ENCODE measurements around the gene BAIAP2.

DNA sequence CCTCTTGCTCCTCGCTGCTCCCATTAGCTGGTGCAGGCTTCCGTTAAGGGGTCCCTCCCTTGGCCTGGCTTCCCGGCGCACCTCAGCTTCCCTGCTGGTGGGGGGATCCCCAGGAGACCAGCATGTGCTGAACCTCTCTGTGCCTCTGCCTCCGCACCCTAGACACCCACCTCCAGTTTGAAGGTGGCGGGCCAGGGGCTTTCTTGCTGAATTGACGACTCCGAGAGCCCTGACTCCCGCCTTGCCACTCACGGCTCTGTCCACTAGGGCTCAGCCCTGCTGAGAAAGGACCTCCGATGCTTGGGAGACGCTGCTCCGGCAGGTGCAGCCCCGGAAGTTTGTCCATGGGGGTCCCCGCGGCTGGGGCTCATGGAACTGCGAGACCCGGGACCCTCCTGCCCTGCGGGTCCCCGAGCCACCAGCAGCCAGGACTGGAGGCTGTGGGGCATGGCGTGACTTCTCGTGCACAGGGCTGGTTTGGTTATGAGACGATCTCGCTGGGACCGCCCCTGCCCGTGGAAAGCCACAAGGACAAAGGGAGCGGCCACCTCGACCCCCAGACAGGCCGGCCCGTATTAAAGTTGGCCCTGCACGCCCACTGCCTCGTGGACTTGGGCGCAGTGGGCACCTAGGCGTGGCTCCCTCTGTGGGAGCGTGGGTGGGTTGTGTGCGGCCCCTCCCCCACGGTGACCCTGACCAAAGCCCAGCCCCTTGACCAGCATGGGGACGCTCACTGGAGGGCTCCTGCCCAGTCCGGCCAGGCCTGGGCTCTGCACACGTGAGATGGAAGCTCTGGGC is 35.2 kb upstream of the BAIAP2 start:
- TF ChIP-seq POLR2AphosphoS5 (IDR thresholded peaks at IDR 0.05): no peak
- no peak for TF ChIP-seq POLR2A (IDR thresholded peaks at IDR 0.05)
